CD14-positive monocyte (primary cell): Measurements from ENCODE around the gene DACT3. TPM values are rescaled to one million over a fixed set of nuclear protein-coding genes. Genes with fewer than 3 reads are reported as not detected.

Experiments
- DNase-seq, 3 donors: peaks; one replicate each; pipeline ENCODE4 v3.0.0-alpha.2; 2011 to 2022
- H2AFZ ChIP-seq: 2 replicates; pipeline ENCODE4 v1.6.0; 2012; ENCODE audit warnings: mild to moderate bottlenecking, low read depth, low read length, inconsistent platforms; ENCODE audit not compliant: insufficient read depth, poor library complexity, severe bottlenecking
- H3K27ac ChIP-seq, 2 donors: 1 replicate in 1 of 2; 2 replicates in 1 of 2; pipeline ENCODE4 v1.5.1; 2012 to 2013; ENCODE audit warnings: low read length in 2 of 2, control low read depth in 1 of 2, inconsistent platforms in 1 of 2, low read depth in 1 of 2, mild to moderate bottlenecking in 1 of 2
- H3K27me3 ChIP-seq, 2 donors: one replicate each; pipeline versions ENCODE4 v1.6.0 to v1.6.1; 2011 to 2013; ENCODE audit warnings: low read length in 2 of 2; ENCODE audit not compliant: control insufficient read depth in 2 of 2, insufficient read depth in 2 of 2
- H3K36me3 ChIP-seq, 2 donors: replicated peaks in 1 of 2; 1 replicate in 1 of 2; 2 replicates in 1 of 2; pipeline versions ENCODE4 v1.5.1 to v1.6.1; 2012 to 2013; ENCODE audit warnings: low read length in 2 of 2, control low read depth in 1 of 2, inconsistent platforms in 1 of 2, mild to moderate bottlenecking in 1 of 2; ENCODE audit not compliant: insufficient read depth in 2 of 2, control insufficient read depth in 1 of 2
- H3K4me1 ChIP-seq, 2 donors: 1 replicate in 1 of 2; 2 replicates in 1 of 2; pipeline versions ENCODE4 v1.5.1 to v1.6.1; 2012 to 2013; ENCODE audit warnings: low read length in 2 of 2, control low read depth in 1 of 2, inconsistent platforms in 1 of 2, mild to moderate bottlenecking in 1 of 2, moderate library complexity in 1 of 2; ENCODE audit not compliant: insufficient read depth in 2 of 2, control insufficient read depth in 1 of 2
- H3K4me2 ChIP-seq: replicated peaks from 2 replicates; pipeline ENCODE3; 2012; ENCODE audit warnings: low read length, moderate library complexity, mild to moderate bottlenecking; ENCODE audit not compliant: poor library complexity, severe bottlenecking; ENCODE audit errors: extremely low read depth
- H3K4me3 ChIP-seq, 3 experiments: fragments of 200-600 bp in 1 of 3; sonication (generic) in 1 of 3; replicated peaks in 1 of 3; 1 replicate in 2 of 3; 2 replicates in 1 of 3; pipeline ENCODE4 v1.5.1; 2011 to 2013; ENCODE audit warnings: low read length in 3 of 3, mild to moderate bottlenecking in 3 of 3, control low read depth in 2 of 3, low read depth in 2 of 3, inconsistent platforms in 1 of 3, moderate library complexity in 1 of 3
- H3K79me2 ChIP-seq: 2 replicates; pipeline ENCODE4 v1.6.0; 2012; ENCODE audit warnings: mild to moderate bottlenecking, control low read depth, inconsistent platforms, low read length, moderate library complexity; ENCODE audit not compliant: insufficient read depth
- H3K9ac ChIP-seq: 2 replicates; pipeline ENCODE4 v1.6.0; 2017; ENCODE audit warnings: low read length, mild to moderate bottlenecking; ENCODE audit not compliant: insufficient read depth, poor library complexity, severe bottlenecking
- H3K9me3 ChIP-seq, 2 donors: replicated peaks in 1 of 2; 1 replicate in 1 of 2; 2 replicates in 1 of 2; pipeline versions ENCODE4 v1.5.1 to v1.6.1; 2012 to 2013; ENCODE audit warnings: low read length in 2 of 2, control low read depth in 1 of 2; ENCODE audit not compliant: control insufficient read depth in 1 of 2, insufficient read depth in 1 of 2
- H4K20me1 ChIP-seq: 2 replicates; pipeline ENCODE4 v1.6.0; 2012; ENCODE audit warnings: mild to moderate bottlenecking, low read length, control low read depth, moderate library complexity; ENCODE audit not compliant: insufficient read depth
- H3K27ac Mint-ChIP-seq, 7 donors: one replicate each; pipeline ENCODE4 v1.8.0; 2020; ENCODE audit warnings: mild to moderate bottlenecking in 7 of 7, mixed read lengths in 7 of 7, moderate library complexity in 6 of 7, inconsistent platforms in 2 of 7
- H3K27me3 Mint-ChIP-seq, 3 donors: one replicate each; pipeline ENCODE4 v1.8.0; 2021 to 2022; ENCODE audit warnings: low read depth in 3 of 3, mild to moderate bottlenecking in 3 of 3, mixed read lengths in 3 of 3, moderate library complexity in 3 of 3, inconsistent platforms in 1 of 3
- H3K36me3 Mint-ChIP-seq, 2 donors: one replicate each; pipeline ENCODE4 v1.8.0; 2020; ENCODE audit warnings: mixed read lengths in 2 of 2, inconsistent platforms in 1 of 2, mild to moderate bottlenecking in 1 of 2
- H3K4me1 Mint-ChIP-seq: one replicate; pipeline ENCODE4 v1.8.0; 2020; ENCODE audit warnings: mild to moderate bottlenecking, mixed read lengths
- H3K4me3 Mint-ChIP-seq, 2 donors: one replicate each; pipeline ENCODE4 v1.8.0; 2020; ENCODE audit warnings: mild to moderate bottlenecking in 2 of 2, mixed read lengths in 2 of 2, moderate library complexity in 1 of 2
- H3K9me3 Mint-ChIP-seq, 7 donors: one replicate each; pipeline ENCODE4 v1.8.0; 2020 to 2022; ENCODE audit warnings: mixed read lengths in 7 of 7, mild to moderate bottlenecking in 6 of 7, moderate library complexity in 6 of 7, inconsistent platforms in 2 of 7
- WGBS: methylation state at CpG from one replicate; pipeline ENCODE4 v1.1.5; 2013; ENCODE audit warnings: missing lambda C conversion rate; ENCODE audit not compliant: insufficient coverage; 5-methylcytosine and 5-hydroxymethylcytosine counted together
- intact Hi-C, 2 donors: fragments of 100-400 bp; cut with micrococcal nuclease; formaldehyde crosslinking; loops; one replicate each; pipeline versions ENCODE4 v1.15.0 to v1.15.1; 2023
- polyA plus RNA-seq, 3 donors: library from polyadenylated mRNA; depleted of rRNA in 1 of 3; unstranded in 2 of 3; stranded (reverse) in 1 of 3; fragments of 300-500 nt in 2 of 3; fragments of >200 nt in 1 of 3; fragmentation: Illumina TruSeq in 2 of 3; gene quantifications; 1 replicate in 2 of 3; 2 replicates in 1 of 3; pipeline ENCODE4 v1.2.3, GENCODE V29; 2012 to 2021
- TF ChIP-seq, protein P1 (sequence below): fragments of 200-600 bp; IDR thresholded peaks from one replicate; pipeline ENCODE4 v1.8.0; 2022; ENCODE audit warnings: antibody characterized with exemption, mild to moderate bottlenecking

DACT3 gene
- polyA plus RNA-seq, 3 donors: 0.05 to 0.23 (median 0.09) TPM

DNA sequence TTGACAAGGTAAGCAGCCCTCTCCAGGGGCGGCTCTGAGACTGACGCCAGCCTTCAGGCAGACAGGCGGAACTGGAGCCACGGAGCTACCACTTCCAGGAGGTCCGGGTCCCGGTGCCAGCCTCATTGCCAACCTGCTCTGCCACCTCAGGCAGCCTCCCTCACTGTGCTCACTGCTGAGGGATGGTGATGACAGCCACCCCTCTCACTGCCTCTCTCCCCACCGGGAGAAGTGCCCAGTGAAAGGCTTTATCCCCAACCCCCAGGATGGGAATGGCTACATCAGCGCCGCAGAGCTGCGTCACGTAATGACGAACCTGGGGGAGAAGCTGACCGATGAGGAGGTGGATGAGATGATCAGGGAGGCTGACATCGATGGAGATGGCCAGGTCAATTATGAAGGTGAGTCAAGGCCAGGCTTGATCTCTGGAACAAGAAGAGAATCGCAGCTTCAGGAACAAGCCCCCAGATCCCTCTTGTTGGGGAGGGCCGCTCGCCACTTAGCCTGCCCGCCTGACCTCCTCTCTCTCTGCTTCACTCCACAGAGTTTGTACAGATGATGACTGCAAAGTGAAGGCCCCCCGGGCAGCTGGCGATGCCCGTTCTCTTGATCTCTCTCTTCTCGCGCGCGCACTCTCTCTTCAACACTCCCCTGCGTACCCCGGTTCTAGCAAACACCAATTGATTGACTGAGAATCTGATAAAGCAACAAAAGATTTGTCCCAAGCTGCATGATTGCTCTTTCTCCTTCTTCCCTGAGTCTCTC, 52.2 kb downstream of the DACT3 start:
- no peak overlapping the region for H3K27ac Mint-ChIP-seq
- H3K36me3 Mint-ChIP-seq: peaks cover 62 to 64% of the 10 kb centered on the region in 2 donors
- Histone ChIP-seq H3K4me1 (peaks cover 28 to 29% of the 10 kb centered on the region in 2 donors), H4K20me1 (peaks cover 67% of the 10 kb centered on the region), H3K27ac (no peak overlapping the region), H3K9me3 (no peaks in the 10 kb centered on the region), H3K36me3 (peaks cover 49 to 54% of the 10 kb centered on the region in 2 donors), H3K9ac (no peak overlapping the region), H2AFZ (no peak overlapping the region), H3K4me2 (no peak overlapping the region), H3K79me2 (peaks cover 26% of the 10 kb centered on the region), H3K27me3 (peaks cover 0 to 11% of the 10 kb centered on the region in 2 donors), H3K4me3 (no peak overlapping the region)
- H3K4me1 Mint-ChIP-seq: peaks cover 42% of the 10 kb centered on the region
- TF ChIP-seq, protein P1, sequence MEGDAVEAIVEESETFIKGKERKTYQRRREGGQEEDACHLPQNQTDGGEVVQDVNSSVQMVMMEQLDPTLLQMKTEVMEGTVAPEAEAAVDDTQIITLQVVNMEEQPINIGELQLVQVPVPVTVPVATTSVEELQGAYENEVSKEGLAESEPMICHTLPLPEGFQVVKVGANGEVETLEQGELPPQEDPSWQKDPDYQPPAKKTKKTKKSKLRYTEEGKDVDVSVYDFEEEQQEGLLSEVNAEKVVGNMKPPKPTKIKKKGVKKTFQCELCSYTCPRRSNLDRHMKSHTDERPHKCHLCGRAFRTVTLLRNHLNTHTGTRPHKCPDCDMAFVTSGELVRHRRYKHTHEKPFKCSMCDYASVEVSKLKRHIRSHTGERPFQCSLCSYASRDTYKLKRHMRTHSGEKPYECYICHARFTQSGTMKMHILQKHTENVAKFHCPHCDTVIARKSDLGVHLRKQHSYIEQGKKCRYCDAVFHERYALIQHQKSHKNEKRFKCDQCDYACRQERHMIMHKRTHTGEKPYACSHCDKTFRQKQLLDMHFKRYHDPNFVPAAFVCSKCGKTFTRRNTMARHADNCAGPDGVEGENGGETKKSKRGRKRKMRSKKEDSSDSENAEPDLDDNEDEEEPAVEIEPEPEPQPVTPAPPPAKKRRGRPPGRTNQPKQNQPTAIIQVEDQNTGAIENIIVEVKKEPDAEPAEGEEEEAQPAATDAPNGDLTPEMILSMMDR: no peak
- 96% methylated on average over 23 of the region's 27 CpGs for WGBS
- no peak for DNase-seq
- intact Hi-C loops: loop anchor here in 1 of 2 donors (10.0 kb wide), 1 partner anchor 54 kb away; no protein-coding TSS in a partner anchor
- H3K4me3 Mint-ChIP-seq: no peak overlapping the region
- peaks cover 6 to 26% (median 21%) of the 10 kb centered on the region in 3 donors for H3K27me3 Mint-ChIP-seq
- H3K9me3 Mint-ChIP-seq: peaks cover 0 to 3% (median 0%) of the 10 kb centered on the region in 7 donors

DNA sequence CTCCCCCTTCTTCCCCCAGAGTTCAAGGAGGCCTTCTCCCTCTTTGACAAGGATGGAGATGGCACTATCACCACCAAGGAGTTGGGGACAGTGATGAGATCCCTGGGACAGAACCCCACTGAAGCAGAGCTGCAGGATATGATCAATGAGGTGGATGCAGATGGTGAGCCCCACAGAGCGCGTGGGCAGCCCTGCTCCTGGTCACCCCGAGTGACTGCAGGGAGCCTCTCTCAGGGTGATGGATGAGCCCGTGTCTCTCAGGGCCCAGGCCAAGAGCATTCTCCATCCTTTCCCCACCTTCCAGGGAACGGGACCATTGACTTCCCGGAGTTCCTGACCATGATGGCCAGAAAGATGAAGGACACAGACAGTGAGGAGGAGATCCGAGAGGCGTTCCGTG, 52.8 kb downstream of the DACT3 start:
- Mint-ChIP-seq H3K9me3 (peaks cover 0 to 3% (median 0%) of the 10 kb centered on the region in 7 donors), H3K27ac (no peak overlapping the region), H3K36me3 (peaks cover 62 to 64% of the 10 kb centered on the region in 2 donors), H3K4me3 (no peak overlapping the region), H3K27me3 (peaks cover 6 to 22% (median 19%) of the 10 kb centered on the region in 3 donors), H3K4me1 (peaks cover 48% of the 10 kb centered on the region)
- H3K9me3 ChIP-seq: no peaks in the 10 kb centered on the region
- 98% methylated on average over 4 of the region's 9 CpGs for whole genome bisulfite sequencing
- intact Hi-C loops: loop anchor here in 1 of 2 donors (10.0 kb wide), 1 partner anchor 53 kb away; no protein-coding TSS in a partner anchor
- H3K9ac ChIP-seq: no peak overlapping the region
- peaks cover 73% of the 10 kb centered on the region for H4K20me1 ChIP-seq
- peaks cover 0 to 11% of the 10 kb centered on the region in 2 donors for H3K27me3 ChIP-seq
- no peak for DNase-seq
- H3K27ac ChIP-seq: no peak overlapping the region
- H3K4me1 ChIP-seq: peaks cover 34% of the 10 kb centered on the region in 2 donors
- TF ChIP-seq, protein P1: no peak
- no peak overlapping the region for H2AFZ ChIP-seq
- peaks cover 31% of the 10 kb centered on the region for H3K79me2 ChIP-seq
- H3K36me3 ChIP-seq: peaks cover 49 to 54% of the 10 kb centered on the region in 2 donors
- no peak overlapping the region for H3K4me3 ChIP-seq
- no peak overlapping the region for H3K4me2 ChIP-seq
